ENCODE measurements around the gene PAXX. TPM values are rescaled to one million over a fixed set of nuclear protein-coding genes. Genes with fewer than 3 reads are reported as not detected.
A peak's percentile ranks its signal among the peaks of the same experiment; 100 is the strongest.

Gene PAXX
- polyA plus RNA-seq, 6 donors from 2014 or later, result 31.7 to 39.8 (median 35.6) TPM

DNA sequence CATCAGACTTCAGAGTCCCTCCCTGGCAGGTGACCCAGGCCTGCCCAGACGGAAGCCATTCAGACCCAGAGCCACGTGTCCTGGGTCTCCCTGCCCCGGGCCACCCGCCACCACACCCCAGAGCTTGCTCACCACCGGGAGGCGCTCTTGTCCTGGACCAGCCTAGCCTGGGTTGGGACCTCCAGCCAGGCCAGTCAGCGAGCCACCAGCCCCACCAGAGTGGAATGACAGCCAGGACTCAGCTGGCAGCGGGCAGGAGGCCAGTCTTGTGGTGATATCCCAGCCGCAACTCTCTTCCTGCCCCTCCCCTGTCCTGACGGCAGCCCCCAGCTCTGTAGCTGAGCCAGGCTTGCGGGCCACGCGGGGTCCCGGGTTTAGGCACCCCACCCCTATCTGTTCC is 16.6 kb upstream of the PAXX start:
- no peaks in the 10 kb centered on the region for H3K9me3 Mint-ChIP-seq
- H3K27ac Mint-ChIP-seq, result peak overlapping the region in 1 of 6 donors; percentile 42
- H3K36me3 Mint-ChIP-seq, result no peaks in the 10 kb centered on the region
- DNase-seq (no peak), ATAC-seq (ENCODE audit: low read depth in 2 of 2) (peak in 1 of 2 donors; percentile 22)
- no peaks in the 10 kb centered on the region for H3K4me1 Mint-ChIP-seq
- peaks cover 4 to 41% (median 22%) of the 10 kb centered on the region in 3 donors for H3K27me3 Mint-ChIP-seq
- H3K4me3 Mint-ChIP-seq, result peak overlapping the region in 1 of 8 donors; percentile 25

DNA sequence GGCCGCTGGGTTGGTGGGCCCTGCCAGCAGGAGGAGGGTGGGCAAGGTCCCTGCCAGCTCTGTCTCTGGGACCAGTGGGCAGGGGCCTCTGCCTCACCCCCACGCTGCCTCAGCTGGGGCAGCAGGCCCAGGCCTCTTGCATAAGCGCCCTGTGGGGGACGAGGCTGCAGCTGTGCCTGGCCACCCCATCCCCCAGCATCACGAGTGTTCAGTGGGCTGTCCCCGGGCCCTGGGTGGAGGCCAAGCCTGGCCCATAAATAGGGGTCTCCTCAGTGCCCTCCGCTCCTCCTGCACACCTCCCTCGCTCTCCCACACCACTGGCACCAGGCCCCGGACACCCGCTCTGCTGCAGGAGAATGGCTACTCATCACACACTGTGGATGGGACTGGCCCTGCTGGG is 15.0 kb upstream of the PAXX start, which contains the start of gene PTGDS:
Gene PTGDS (plus strand): TSS at position 282 of the 400 bp plus-strand sequence. CDS start 75 bp downstream, at position 357.
- Mint-ChIP-seq H3K36me3 (no peaks in the 10 kb centered on the region), H3K27me3 (peaks cover 4 to 57% (median 27%) of the 10 kb centered on the region in 3 donors), H3K4me3 (peak within 1 kb of the TSS in 4 of 8 donors; percentile 25 to 76 (median 43)), H3K27ac (peak within 1 kb of the TSS in 1 of 6 donors; percentile 30), H3K9me3 (no peaks in the 10 kb centered on the region), H3K4me1 (no peaks in the 10 kb centered on the region)
- ATAC-seq (ENCODE audit: low read depth in 2 of 2) (no peak), DNase-seq (no peak)

DNA sequence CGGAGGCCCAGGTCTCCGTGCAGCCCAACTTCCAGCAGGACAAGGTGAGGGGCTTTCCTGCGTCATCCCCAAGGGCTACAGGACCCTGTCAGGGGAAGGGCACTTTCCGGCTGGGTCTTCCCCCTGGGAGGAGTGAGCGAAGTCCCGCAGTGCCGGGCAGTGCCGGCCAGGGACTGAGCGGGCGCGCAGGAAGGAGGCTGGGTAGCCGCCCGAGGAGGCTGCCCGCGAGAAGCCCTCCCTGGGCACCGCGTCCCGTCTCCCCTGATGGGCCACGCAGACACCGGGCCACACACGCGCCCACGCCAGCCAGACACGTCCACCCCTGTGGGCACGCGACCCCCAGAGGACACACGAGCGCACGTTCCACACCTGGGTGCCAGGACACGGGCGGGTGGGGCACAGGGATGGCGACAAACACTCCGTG is 14.6 kb upstream of the PAXX start:
- ATAC-seq (ENCODE audit: low read depth in 2 of 2), result no peak
- Mint-ChIP-seq H3K36me3 (no peaks in the 10 kb centered on the region), H3K9me3 (no peaks in the 10 kb centered on the region), H3K27ac (no peak overlapping the region), H3K27me3 (peaks cover 4 to 62% (median 27%) of the 10 kb centered on the region in 3 donors), H3K4me1 (no peaks in the 10 kb centered on the region), H3K4me3 (peak overlapping the region in 2 of 8 donors; percentile 40 to 46)
- DNase-seq, result no peak

DNA sequence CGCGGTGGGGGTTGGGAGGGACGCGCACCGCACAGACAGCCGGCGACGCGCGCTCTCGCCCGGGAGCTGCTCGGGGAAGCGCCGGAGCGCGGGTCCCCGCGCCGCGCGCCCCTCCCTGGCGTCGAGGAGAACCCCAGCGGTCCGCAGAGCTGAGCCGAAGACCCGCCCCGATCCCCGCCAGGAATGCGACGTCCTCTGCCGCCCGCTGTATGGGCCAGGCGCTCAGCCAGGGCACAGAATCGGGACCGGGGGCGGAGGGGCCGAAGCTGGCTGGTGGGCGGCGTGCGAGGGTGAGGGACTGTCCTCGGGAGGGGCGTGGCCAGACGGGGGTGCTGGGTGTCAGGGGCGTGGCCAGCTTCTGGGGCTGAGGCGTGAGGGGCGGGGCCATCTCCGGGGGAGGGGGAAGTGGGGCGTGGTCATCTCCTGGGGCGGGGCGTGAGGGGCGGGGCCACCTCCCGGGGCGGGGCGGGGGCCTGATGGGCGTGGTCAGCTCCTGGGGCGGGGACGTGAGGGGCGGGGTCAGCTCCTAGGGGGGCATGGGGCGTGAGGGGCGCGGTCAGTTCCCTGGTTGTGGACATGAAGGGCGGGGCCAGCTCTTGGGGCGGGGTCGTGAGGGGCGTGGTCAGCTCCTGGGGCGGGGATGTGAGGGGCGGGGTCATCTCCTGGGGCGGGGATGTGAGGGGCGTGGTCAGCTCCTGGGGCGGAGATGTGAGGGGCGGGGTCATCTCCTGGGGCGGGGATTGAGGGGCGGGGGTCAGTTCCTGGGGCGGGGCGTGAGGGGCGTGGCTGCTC is 14.0 kb upstream of the PAXX start:
- Mint-ChIP-seq H3K36me3 (no peaks in the 10 kb centered on the region), H3K4me3 (peak overlapping the region in 1 of 8 donors; percentile 46), H3K4me1 (no peaks in the 10 kb centered on the region), H3K9me3 (no peaks in the 10 kb centered on the region), H3K27ac (no peak overlapping the region), H3K27me3 (peaks cover 4 to 68% (median 27%) of the 10 kb centered on the region in 3 donors)
- ATAC-seq (ENCODE audit: low read depth in 2 of 2) (peak; percentile 41 to 52), DNase-seq (no peak)

DNA sequence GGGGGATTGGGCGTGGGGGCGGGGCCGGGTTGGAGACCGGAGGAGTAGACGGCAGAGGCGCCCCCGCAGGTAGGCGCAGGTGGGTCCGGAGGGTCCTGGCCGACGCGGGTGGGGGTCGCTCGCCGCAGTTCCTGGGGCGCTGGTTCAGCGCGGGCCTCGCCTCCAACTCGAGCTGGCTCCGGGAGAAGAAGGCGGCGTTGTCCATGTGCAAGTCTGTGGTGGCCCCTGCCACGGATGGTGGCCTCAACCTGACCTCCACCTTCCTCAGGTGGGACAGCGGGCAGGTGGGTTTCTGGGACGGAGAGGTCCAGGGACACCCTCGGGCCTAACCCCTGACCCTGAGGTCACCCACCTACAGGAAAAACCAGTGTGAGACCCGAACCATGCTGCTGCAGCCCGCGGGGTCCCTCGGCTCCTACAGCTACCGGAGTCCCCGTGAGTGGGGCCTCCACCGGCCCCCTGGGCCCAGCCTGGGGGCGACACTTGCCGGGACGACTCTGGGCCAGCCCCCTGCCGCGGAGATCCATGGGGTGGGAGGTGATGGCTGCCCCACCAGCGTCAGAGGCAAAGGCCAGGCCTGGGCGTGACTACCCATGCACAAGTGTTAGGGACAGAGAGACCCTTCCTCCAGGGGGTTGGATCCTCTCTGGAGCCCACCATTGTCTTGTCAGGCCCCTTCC is 13.2 kb upstream of the PAXX start:
- Mint-ChIP-seq H3K4me1 (peaks cover 0 to 3% (median 0%) of the 10 kb centered on the region in 3 donors), H3K36me3 (peaks cover 0 to 5% of the 10 kb centered on the region in 2 donors), H3K27me3 (peaks cover 8 to 73% (median 33%) of the 10 kb centered on the region in 3 donors), H3K9me3 (no peaks in the 10 kb centered on the region), H3K27ac (no peak overlapping the region), H3K4me3 (no peak overlapping the region)
- DNase-seq, result no peak
- no peak for ATAC-seq (ENCODE audit: low read depth in 2 of 2)

DNA sequence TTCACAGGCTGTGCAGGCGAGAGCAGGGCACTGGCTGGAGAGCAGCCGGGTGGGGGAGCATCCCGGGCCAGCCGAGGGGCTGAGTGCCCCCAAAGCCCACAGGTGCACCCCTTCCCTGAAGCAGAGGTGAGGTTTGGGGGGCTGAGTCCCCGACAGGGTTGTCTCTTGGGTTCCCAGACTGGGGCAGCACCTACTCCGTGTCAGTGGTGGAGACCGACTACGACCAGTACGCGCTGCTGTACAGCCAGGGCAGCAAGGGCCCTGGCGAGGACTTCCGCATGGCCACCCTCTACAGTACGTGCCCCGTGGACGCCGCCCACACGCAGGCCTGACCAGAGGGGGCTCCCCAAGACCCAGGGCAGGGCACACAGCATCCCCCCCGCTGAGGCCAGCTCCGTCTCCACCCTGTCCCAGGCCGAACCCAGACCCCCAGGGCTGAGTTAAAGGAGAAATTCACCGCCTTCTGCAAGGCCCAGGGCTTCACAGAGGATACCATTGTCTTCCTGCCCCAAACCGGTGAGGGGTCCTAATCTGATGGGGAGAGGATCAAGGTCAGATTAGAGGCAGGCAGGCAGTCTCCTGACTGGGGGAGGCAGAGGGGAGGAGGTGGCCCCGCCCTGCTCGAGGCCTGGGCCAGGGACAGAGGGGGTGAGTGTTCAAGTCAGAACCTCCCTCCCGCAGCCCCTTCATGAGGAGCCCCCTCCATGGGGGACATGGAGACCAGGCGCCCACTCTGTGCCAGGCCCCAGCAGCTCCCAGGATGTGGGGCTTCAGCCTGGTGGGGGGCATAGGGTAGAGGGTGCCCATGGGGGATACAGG is 12.2 kb upstream of the PAXX start:
- H3K4me3 Mint-ChIP-seq, result no peak overlapping the region
- no peaks in the 10 kb centered on the region for H3K9me3 Mint-ChIP-seq
- ATAC-seq (ENCODE audit: low read depth in 2 of 2), result no peak
- H3K27ac Mint-ChIP-seq, result no peak overlapping the region
- no peak for DNase-seq
- H3K36me3 Mint-ChIP-seq, result peaks cover 0 to 8% of the 10 kb centered on the region in 2 donors
- H3K27me3 Mint-ChIP-seq, result peaks cover 10 to 76% (median 37%) of the 10 kb centered on the region in 3 donors
- peaks cover 0 to 4% (median 0%) of the 10 kb centered on the region in 3 donors for H3K4me1 Mint-ChIP-seq

DNA sequence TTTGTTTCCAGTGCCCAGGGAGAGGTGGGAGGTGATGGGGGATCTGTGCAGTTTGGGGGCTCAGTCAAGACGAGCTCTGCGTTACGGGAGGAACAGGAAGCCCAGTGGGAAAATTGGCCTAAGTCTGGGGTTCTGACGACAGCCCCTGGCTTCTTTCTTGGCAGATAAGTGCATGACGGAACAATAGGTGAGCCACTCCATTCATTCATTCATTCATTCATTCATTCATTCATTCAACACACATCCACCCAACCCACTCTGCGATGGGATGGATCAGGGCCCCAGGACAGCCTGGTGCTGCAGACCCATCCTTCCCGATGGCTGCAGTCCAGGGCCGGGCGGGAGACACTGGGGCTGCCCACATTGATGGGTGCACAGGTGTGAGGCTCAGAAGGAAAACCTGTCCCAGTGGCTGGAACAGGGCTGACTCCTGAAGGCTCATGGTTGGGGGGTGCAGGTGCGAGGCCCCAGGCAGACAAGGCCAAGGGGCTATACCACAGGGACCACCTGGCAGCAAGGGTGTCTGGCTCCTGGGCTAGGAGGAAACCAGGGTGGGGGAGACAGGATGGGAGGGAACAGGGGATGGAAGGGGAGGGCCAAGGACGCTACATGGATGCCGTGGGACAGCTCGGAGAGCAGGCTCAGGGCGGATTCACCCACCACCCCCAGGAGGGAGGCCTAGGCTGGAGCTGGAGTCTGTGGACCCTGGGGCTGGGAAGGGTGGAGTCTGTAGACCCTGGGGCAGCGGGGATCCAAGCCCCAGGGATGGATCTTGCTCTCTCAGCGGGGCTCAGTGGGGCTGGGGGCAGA is 11.3 kb upstream of the PAXX start:
- ATAC-seq (ENCODE audit: low read depth in 2 of 2) (no peak), DNase-seq (no peak)
- H3K9me3 Mint-ChIP-seq, result no peaks in the 10 kb centered on the region
- H3K36me3 Mint-ChIP-seq, result peaks cover 0 to 8% of the 10 kb centered on the region in 2 donors
- H3K27me3 Mint-ChIP-seq, result peaks cover 10 to 67% (median 37%) of the 10 kb centered on the region in 3 donors
- H3K27ac Mint-ChIP-seq, result no peak overlapping the region
- H3K4me3 Mint-ChIP-seq, result peak overlapping the region in 2 of 8 donors; percentile 33 to 42
- H3K4me1 Mint-ChIP-seq, result peaks cover 0 to 4% (median 0%) of the 10 kb centered on the region in 3 donors

DNA sequence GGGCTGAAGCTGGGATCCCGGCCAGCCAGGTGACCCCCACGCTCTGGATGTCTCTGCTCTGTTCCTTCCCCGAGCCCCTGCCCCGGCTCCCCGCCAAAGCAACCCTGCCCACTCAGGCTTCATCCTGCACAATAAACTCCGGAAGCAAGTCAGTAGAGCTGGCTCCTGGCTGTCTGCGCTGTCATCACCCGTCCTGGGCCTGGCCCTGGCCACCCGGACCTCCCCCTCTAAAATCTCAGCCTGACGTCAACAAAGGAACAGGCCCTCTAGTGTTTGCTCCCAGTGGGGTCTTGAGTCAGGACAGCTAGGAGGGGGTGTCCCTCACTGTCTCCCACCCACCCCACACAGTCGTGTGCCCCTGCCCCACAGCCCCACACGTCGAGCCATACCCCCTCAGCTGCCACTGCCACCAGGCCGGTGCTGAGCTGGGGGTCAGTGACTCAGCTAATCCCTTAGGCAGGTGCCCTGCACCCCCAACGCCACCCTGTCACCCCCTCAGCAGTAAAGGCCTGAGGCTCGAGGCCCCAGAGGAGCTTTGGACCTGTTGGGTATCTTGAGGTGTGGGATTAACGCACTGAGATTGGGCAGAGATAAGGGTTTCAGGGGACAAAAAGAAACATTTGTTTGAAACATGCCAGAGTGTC is 10.5 kb upstream of the PAXX start:
- Mint-ChIP-seq H3K4me3 (no peak overlapping the region), H3K4me1 (peaks cover 0 to 4% (median 2%) of the 10 kb centered on the region in 3 donors), H3K27ac (no peak overlapping the region), H3K36me3 (peaks cover 0 to 8% of the 10 kb centered on the region in 2 donors), H3K27me3 (peaks cover 6 to 66% (median 30%) of the 10 kb centered on the region in 3 donors), H3K9me3 (no peaks in the 10 kb centered on the region)
- no peak for DNase-seq
- no peak for ATAC-seq (ENCODE audit: low read depth in 2 of 2)

DNA sequence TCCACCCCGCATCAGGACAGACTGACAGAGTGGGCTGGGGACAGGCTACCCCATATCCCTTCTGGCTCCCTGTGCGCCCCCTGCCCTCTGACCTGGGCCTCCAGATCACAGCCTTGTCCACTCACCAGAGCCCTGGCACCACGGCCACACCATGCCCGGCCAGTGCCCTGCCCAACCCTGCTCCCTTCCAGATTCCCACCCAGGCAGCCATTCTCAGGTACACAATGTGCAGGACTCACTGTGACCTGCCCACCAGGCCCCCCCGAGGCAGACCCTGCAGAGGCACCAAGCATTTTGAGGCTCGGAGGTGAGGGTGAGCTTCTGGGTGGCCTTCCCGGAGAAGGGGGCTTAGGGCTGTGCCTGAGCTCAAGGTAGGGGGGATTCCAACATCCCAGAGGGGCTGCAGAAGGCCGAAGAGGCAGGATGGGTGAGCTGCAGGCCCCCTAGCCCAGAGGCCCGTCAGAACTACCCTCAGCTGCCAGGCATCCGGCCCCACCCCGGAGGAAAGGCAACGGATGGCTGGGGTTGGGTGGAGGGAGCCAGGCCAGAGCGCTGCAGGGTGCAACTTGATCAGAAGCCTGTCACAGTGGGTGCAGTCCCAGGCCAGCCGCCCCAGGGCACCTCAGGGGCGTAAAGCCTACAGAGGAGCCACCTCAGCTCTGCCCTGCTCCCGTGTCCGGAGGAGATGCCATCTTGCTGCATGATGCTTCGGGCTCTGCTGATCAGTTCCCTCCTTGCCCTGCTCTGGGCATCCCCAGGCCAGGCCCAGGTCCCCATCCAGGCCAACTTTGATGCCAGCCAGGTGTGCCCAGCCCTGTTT is 9.8 kb upstream of the PAXX start, which contains the start of gene LCNL1:
Gene LCNL1 (plus strand): TSS at position 762 of the 820 bp plus-strand sequence. CDS start 594 bp downstream, outside the sequence.
- H3K4me1 Mint-ChIP-seq, result peaks cover 0 to 4% (median 2%) of the 10 kb centered on the region in 3 donors
- peak within 1 kb of the TSS in 1 of 8 donors; percentile 17 for H3K4me3 Mint-ChIP-seq
- no peak for ATAC-seq (ENCODE audit: low read depth in 2 of 2)
- H3K27me3 Mint-ChIP-seq, result peaks cover 6 to 65% (median 30%) of the 10 kb centered on the region in 3 donors
- no peaks in the 10 kb centered on the region for H3K9me3 Mint-ChIP-seq
- H3K36me3 Mint-ChIP-seq, result peaks cover 0 to 8% of the 10 kb centered on the region in 2 donors
- H3K27ac Mint-ChIP-seq, result no peak within 1 kb of the TSS
- no peak for DNase-seq

DNA sequence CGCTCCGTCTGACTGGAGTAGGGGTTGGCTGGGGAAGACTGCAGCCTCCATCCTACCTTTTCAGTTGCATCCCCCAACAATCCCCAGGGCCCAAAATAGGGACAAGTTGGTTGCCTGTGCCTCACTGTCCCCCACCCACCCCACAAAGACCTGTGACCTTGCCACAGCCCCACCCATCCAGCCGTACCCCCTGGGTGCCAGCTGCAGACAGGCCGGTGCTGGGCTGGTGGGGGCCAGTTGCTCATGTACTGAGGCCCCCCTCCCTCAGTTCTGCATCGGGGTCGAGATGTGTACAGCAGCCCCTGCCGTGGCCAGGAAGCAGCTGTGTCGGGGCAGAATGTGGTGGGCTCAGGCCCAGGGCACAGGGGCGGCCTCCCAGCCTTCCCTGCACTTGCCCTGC is 9.1 kb upstream of the PAXX start:
- DNase-seq (no peak), ATAC-seq (ENCODE audit: low read depth in 2 of 2) (no peak)
- H3K4me3 Mint-ChIP-seq, result no peak overlapping the region
- no peaks in the 10 kb centered on the region for H3K9me3 Mint-ChIP-seq
- peaks cover 0 to 4% (median 2%) of the 10 kb centered on the region in 3 donors for H3K4me1 Mint-ChIP-seq
- H3K27ac Mint-ChIP-seq, result no peak overlapping the region
- H3K36me3 Mint-ChIP-seq, result peaks cover 0 to 8% of the 10 kb centered on the region in 2 donors
- H3K27me3 Mint-ChIP-seq, result peaks cover 10 to 68% (median 36%) of the 10 kb centered on the region in 3 donors

DNA sequence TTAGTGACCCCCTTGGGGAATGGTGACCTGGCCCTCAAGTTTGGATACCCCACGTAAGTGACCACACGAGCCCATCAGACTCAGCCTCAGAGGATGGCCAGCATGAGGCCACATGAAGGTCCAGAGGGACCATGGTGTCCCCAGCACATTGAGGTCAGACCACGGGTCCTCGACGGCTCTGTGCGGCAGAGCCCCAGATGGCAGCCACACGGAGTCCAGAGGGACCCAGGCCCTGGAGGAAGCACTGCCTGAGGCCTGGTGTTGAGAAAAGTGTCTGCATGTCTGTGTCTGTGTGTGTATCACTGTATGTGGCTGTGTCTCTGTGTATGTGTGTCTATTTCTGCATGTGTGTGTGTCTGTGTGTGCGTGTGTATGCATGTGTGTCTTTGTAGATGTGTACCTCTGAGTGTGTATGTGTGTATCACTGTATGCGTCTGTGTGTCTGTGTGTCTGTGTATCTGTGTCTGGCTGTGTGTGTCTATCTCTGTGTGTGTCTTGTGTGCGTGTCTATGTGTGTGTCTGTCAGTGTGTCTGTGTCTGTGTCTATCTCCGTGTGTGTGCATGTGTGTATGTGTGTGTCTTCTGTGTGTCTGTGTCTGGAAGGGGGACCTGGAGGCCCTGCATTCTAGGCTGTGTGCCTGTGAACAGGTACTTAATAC is 8.4 kb upstream of the PAXX start:
- Mint-ChIP-seq H3K36me3 (peaks cover 0 to 8% of the 10 kb centered on the region in 2 donors), H3K4me3 (peak overlapping the region in 1 of 8 donors; percentile 17), H3K27me3 (peaks cover 13 to 69% (median 38%) of the 10 kb centered on the region in 3 donors), H3K4me1 (peaks cover 0 to 4% (median 2%) of the 10 kb centered on the region in 3 donors), H3K9me3 (no peaks in the 10 kb centered on the region), H3K27ac (no peak overlapping the region)
- ATAC-seq (ENCODE audit: low read depth in 2 of 2) (no peak), DNase-seq (no peak)
